ENCODE data around the gene ABCB8.
"Not testable (repeated sequence)": the region's sequence is repeated elsewhere in the genome, so short reads cannot be mapped to it uniquely, and the experiment has no call there.

The ABCB8 gene

GRCh38 chr7:151014950-151015349 is 13.3 kb upstream of the ABCB8 start:
- no peak for DNase-seq (ENCODE audit: low read depth)

GRCh38 chr7:151015967-151016366 is 12.3 kb upstream of the ABCB8 start:
- no peak for DNase-seq (ENCODE audit: low read depth)

- no peak for DNase-seq (ENCODE audit: low read depth)
Measured at GRCh38 chr7:151016505-151016904, 11.7 kb upstream of the ABCB8 start.

- DNase-seq (ENCODE audit: low read depth), result no peak
Measured at GRCh38 chr7:151016942-151017341, 11.3 kb upstream of the ABCB8 start.

GRCh38 chr7:151017370-151017952 is 10.8 kb upstream of the ABCB8 start:
- no peak for DNase-seq (ENCODE audit: low read depth)

- DNase-seq (ENCODE audit: low read depth), result peak; percentile 69
Measured at GRCh38 chr7:151017953-151018420, 10.3 kb upstream of the ABCB8 start.

- DNase-seq (ENCODE audit: low read depth), result no peak
Measured at GRCh38 chr7:151018421-151019129, 9.7 kb upstream of the ABCB8 start.

- DNase-seq (ENCODE audit: low read depth), result no peak
Measured at GRCh38 chr7:151019130-151019447, 9.2 kb upstream of the ABCB8 start.

GRCh38 chr7:151020231-151020630 is 8.0 kb upstream of the ABCB8 start:
- no peak for DNase-seq (ENCODE audit: low read depth)

GRCh38 chr7:151023232-151023631 is 5.0 kb upstream of the ABCB8 start:
- no peak for DNase-seq (ENCODE audit: low read depth)

- no peak for DNase-seq (ENCODE audit: low read depth)
Measured at GRCh38 chr7:151024435-151025056, 3.7 kb upstream of the ABCB8 start, which contains the start of gene ATG9B. TSS of gene ATG9B (minus strand) at chr7:151024494. CDS start at chr7:151024423, 71 bp downstream.

- DNase-seq (ENCODE audit: low read depth), result no peak
Measured at GRCh38 chr7:151025924-151026671, 2.2 kb upstream of the ABCB8 start.

- DNase-seq (ENCODE audit: low read depth), result not testable (repeated sequence)
Measured at GRCh38 chr7:151026771-151027727, 1.2 kb upstream of the ABCB8 start.

- DNase-seq (ENCODE audit: low read depth), result not testable (repeated sequence)
Measured at GRCh38 chr7:151027728-151028130, 521 bp upstream of the ABCB8 start.

GRCh38 chr7:151028948-151029501 is 775 bp downstream of the ABCB8 start:
- DNase-seq (ENCODE audit: low read depth), result no peak

GRCh38 chr7:151031011-151031410 is 2.8 kb downstream of the ABCB8 start:
- DNase-seq (ENCODE audit: low read depth), result no peak

- no peak for DNase-seq (ENCODE audit: low read depth)
Measured at GRCh38 chr7:151032936-151033863, 5.0 kb downstream of the ABCB8 start.

- DNase-seq (ENCODE audit: low read depth), result no peak
Measured at GRCh38 chr7:151033864-151034249, 5.6 kb downstream of the ABCB8 start.

- DNase-seq (ENCODE audit: low read depth), result no peak
Measured at GRCh38 chr7:151034312-151035025, 6.2 kb downstream of the ABCB8 start.
